LNCAP (cell line): ENCODE measurements around the gene MORC2.

Experiments used
- CTCF ChIP-seq: fragments of 450-650 bp; IDR thresholded peaks from 2 replicates; pipeline ENCODE4 v1.5.1; 2017; ENCODE audit warnings: mild to moderate bottlenecking

The MORC2 gene

GRCh38 chr22:30918761-30919160 is 49.8 kb downstream of the MORC2 start:
- no peak for TF ChIP-seq CTCF

GRCh38 chr22:30910358-30910757 is 58.2 kb downstream of the MORC2 start:
- TF ChIP-seq CTCF: no peak

GRCh38 chr22:30909306-30909705 is 59.3 kb downstream of the MORC2 start:
- TF ChIP-seq CTCF: no peak

- no peak for TF ChIP-seq CTCF
Observed at GRCh38 chr22:30908051-30908461, 60.5 kb downstream of the MORC2 start.

GRCh38 chr22:30906946-30907345 is 61.6 kb downstream of the MORC2 start:
- no peak for TF ChIP-seq CTCF

- TF ChIP-seq CTCF: no peak
Observed at GRCh38 chr22:30906411-30906810, 62.2 kb downstream of the MORC2 start.

GRCh38 chr22:30905696-30906341 is 62.8 kb downstream of the MORC2 start:
- TF ChIP-seq CTCF: no peak

- TF ChIP-seq CTCF: no peak
Observed at GRCh38 chr22:30903876-30904460, 64.6 kb downstream of the MORC2 start.
